Heart left ventricle (tissue), 13 donors: ENCODE measurements around the gene TLX1.

Source experiments
- POLR2A ChIP-seq, 2 donors: fragments of 450-650 bp; IDR thresholded peaks; one replicate each; pipeline ENCODE4 v1.6.1; 2017; ENCODE audit warnings: antibody characterized with exemption in 2 of 2, mild to moderate bottlenecking in 2 of 2, moderate library complexity in 2 of 2
- TF ChIP-seq, protein P1 (sequence below), 12 donors: fragments of 200-600 bp; sonication (generic) in 4 of 12; IDR thresholded peaks; one replicate each; pipeline versions ENCODE4 v1.5.0 to v1.8.0; 2018 to 2022; ENCODE audit warnings: antibody characterized with exemption in 12 of 12, mild to moderate bottlenecking in 5 of 12
- donor health status: ischemic (EF 13 %, LVEDD 7.1; RV severe dilation, severe dysfunction).
- donor health status: DM: no; HTN: yes; CAD: no.
- donor health status: DM: no; HTN: no; CAD: no.
- donor health status: ischemic (EF 25% LVEDD 6.9; RV normal size, moderate dysfunction).
- donor health status: ischemic (EF 25% LVEDD 5.7; RV mildly dilated, moderate dysfunction).
- donor health status: ischemic (EF 35%, LVEDD 5.7; RV mildly dilated, moderate dysfunction).
- donor health status: nonischemic (EF 11% LVEDD 7.7; RV severe dilation, severe dysfunction).
- donor health status: DM: yes; HTN: yes; CAD: no.
- donor health status: PGD.
- donor health status: ischemic (EF 29% LVEDD 5.4; RV normal size, mild dysfunction).
- donor health status: nonischemic (EF 23%, LVEDD 6.1; RV moderate dilation, normal function).

DNA sequence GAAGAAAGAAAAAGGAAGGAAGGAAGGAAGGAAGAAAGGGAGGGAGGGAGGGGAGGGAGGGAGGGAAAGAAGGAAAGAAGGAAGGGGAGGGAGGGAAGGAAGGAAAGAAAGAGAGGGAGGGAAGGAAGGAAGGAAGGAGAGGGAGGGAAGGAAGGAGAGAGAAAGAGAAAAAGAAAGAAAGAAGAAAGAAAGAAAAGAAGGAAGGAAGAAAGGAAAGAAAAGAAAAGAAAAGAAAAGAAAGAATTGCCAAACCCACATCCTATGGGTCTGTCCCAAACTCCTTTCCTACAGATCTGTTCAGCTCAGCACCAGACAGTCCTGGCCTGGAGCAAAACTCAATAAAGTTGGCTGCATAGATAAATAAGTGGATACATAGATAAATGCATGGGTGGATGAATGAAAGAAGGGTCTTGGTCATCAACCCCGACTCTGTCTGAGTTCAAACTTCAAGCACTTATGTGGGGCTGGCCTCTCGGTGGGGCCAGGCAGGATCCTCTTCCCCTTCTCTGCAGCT lies 17.2 kb upstream of the TLX1 start:
- TF ChIP-seq, protein P1, sequence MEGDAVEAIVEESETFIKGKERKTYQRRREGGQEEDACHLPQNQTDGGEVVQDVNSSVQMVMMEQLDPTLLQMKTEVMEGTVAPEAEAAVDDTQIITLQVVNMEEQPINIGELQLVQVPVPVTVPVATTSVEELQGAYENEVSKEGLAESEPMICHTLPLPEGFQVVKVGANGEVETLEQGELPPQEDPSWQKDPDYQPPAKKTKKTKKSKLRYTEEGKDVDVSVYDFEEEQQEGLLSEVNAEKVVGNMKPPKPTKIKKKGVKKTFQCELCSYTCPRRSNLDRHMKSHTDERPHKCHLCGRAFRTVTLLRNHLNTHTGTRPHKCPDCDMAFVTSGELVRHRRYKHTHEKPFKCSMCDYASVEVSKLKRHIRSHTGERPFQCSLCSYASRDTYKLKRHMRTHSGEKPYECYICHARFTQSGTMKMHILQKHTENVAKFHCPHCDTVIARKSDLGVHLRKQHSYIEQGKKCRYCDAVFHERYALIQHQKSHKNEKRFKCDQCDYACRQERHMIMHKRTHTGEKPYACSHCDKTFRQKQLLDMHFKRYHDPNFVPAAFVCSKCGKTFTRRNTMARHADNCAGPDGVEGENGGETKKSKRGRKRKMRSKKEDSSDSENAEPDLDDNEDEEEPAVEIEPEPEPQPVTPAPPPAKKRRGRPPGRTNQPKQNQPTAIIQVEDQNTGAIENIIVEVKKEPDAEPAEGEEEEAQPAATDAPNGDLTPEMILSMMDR (IDR thresholded peaks at IDR 0.05): no peak
- TF ChIP-seq POLR2A (IDR thresholded peaks at IDR 0.05): no peak
